HG03045 (cell line): ENCODE results near the gene C1orf74.

Experiments used
- ATAC-seq: cut with Tn5 transposase; IDR thresholded peaks from one replicate; pipeline ENCODE4 v1.9.1; 2021; ENCODE audit warnings: mild to moderate bottlenecking, moderate library complexity; ENCODE audit not compliant: unreplicated experiment

The C1orf74 gene

DNA sequence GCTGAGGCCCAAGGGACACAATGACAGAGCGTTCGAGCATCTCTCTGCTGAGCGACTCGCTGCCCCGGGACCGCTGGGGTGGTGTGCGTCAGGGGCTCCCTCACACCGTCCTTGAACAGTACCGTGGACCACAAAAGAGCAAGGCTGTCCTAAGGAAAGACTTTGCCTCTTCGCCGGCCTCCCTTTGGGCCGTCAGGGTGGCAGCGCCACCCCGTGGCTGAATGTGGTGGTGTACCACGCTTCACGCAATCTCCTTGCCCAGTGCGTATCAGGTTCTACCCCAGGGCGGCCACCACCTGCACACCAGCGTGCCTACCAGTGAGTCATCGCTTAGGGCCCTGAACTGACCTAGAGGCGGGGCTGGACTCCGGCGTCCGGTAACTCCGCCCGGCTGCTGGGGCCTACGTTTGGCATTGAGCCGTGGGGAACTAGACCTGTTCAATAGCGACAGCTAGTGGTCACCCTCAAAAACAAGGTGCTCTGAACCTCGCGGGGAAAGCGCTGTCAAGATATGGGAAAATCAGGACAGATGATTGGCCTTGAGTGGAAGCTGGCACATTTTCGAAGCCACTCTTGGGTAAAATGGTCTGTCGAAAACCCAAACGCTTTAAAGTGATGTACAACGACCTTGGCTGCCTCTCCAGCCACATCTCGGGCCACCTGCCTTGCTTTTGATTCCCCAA lies 36.6 kb downstream of the C1orf74 start:
- peak; percentile 87 for ATAC-seq

DNA sequence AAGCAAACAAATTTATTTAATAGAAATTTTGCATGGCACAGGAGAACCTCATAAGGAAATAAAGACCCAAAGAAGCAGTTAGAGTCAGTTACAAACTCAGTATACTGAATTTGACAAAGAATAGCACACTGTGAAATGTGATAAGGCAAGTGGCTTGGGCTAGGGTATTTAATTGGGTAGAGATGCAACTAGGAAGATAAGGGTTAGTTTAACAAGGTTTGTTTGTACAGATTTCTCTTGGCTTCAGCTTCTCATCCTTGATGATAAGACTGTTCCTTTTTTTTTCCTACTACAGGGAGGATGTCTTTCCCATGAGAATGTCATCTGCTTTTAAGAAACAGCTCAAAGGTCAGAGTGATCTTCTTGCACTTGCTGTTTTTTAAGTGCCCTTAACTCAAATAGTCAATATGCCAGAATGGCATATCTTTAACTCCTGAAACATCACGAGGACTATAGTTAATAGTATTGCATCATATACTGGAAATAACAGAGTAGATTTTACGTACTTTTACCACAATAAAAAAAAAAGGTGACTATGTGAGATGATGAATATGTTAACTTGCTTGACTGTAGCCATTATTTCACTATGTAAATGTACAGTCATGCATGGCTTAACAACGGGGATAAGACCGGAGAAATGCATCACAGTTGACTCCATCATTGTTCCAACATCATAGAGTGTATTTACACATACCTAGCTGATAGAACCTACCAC lies 37.8 kb downstream of the C1orf74 start:
- no peak for ATAC-seq

GRCh38 chr1:209743145-209743482 lies 41.2 kb downstream of the C1orf74 start:
- no peak for ATAC-seq

- no peak for ATAC-seq
Observed at GRCh38 chr1:209742409-209743144, 41.8 kb downstream of the C1orf74 start.

- ATAC-seq: no peak
Observed at GRCh38 chr1:209741889-209742288, 42.5 kb downstream of the C1orf74 start.

GRCh38 chr1:209741193-209741592 lies 43.2 kb downstream of the C1orf74 start:
- no peak for ATAC-seq

GRCh38 chr1:209738270-209738669 lies 46.1 kb downstream of the C1orf74 start:
- ATAC-seq: no peak

DNA sequence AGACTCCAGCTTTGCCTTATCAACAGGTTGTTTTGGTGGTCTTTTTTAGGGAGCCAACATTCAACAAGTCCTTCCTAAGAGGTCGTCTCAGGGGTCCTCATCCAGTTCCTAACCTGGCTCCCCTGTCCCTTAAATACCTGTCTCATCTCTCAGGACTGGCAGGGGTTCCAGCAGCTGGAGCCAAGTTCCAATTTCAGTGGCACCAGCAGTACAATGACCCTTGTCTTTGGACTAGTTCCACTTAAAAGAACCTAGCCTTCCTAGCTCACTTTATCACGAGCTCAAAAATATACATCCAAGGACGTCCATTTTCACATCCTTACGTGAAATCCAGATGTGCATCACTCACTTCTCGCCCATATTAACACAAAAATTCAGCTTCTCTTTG lies 47.2 kb downstream of the C1orf74 start:
- no peak for ATAC-seq

DNA sequence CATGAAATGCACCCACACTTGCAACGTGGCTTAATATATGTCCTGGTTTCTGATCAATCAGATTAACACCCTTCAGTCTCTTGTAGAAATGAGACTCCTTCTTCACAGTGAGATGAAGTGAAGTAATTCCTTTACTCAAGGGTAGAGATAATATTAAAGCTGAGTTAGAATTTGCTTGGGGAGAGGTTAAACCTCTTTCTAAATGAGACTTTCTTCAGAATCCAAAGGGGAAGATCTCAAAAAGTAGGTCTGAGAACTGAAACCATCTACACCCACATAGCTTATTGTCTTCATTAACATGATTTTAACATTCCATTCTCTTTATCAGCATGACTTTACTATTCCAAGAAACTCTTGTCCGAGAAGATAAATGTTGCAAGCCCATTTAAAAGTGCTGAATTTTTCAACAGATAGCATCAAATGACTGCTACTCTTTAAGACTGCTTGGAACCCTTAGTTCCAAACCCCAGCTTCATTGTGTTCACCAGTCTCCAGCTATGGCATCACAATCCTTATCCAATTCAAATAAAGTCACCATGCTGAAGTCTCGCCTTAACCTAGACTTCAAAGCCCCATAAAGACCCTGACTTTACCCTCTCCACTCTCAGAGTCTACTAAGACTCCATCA lies 47.8 kb downstream of the C1orf74 start:
- no peak for ATAC-seq

- no peak for ATAC-seq
Observed at GRCh38 chr1:209733409-209734192, 50.8 kb downstream of the C1orf74 start.

DNA sequence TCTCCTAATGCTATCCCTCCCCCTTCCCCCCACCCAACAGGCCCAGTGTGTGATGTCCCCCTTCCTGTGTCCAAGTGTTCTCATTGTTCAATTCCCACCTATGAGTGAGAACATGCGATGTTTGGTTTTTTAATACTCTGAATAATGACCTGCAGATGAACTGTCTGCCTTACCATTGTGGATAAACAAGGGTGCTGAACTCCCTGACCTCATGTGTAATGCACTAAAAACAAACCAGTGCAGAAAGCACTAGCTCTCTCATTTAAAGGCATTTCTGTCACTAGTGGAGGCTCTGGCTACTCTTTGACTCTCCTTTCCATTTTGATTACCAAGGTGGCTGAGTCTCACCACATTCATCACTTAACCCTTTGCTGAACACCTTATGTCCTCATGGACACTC lies 51.6 kb downstream of the C1orf74 start:
- no peak for ATAC-seq

- ATAC-seq: no peak
Observed at GRCh38 chr1:209729436-209729835, 54.9 kb downstream of the C1orf74 start.
